Activated naive CD8-positive, alpha-beta T cell treated with anti-CD3 and anti-CD28 coated beads, Interleukin-2, amount 50 U/mL, for 24 hours (primary cell): Measurements from ENCODE around the gene CDH13.
A peak's percentile ranks its signal among the peaks of the same experiment; 100 is the strongest.

Experiments
- ATAC-seq: fragments of 150-1000 bp; cut with Tn5 transposase; one replicate; pipeline ENCODE4 v1.10.0; 2021
- DNase-seq: peaks from one replicate; pipeline ENCODE4 v3.0.0; 2021
- H3K27ac Mint-ChIP-seq: one replicate; pipeline ENCODE4 v1.8.0; 2021; ENCODE audit warnings: mild to moderate bottlenecking, mixed read lengths
- H3K27me3 Mint-ChIP-seq: one replicate; pipeline ENCODE4 v1.8.0; 2021; ENCODE audit warnings: mixed read lengths
- H3K36me3 Mint-ChIP-seq: one replicate; pipeline ENCODE4 v1.8.0; 2021; ENCODE audit warnings: low read depth, mixed read lengths
- H3K4me1 Mint-ChIP-seq: one replicate; pipeline ENCODE4 v1.8.0; 2021; ENCODE audit warnings: mixed read lengths
- H3K4me3 Mint-ChIP-seq: one replicate; pipeline ENCODE4 v1.8.0; 2021; ENCODE audit warnings: mild to moderate bottlenecking, moderate library complexity, mixed read lengths
- H3K9me3 Mint-ChIP-seq: one replicate; pipeline ENCODE4 v1.8.0; 2021; ENCODE audit warnings: mixed read lengths

Gene CDH13

GRCh38 chr16:83799336-83799735, 1172.6 kb downstream of the CDH13 start:
- Mint-ChIP-seq H3K36me3 (no peaks in the 10 kb centered on the region), H3K27ac (no peak overlapping the region), H3K4me1 (no peaks in the 10 kb centered on the region), H3K27me3 (peaks cover 11% of the 10 kb centered on the region), H3K4me3 (no peak overlapping the region), H3K9me3 (no peaks in the 10 kb centered on the region)
- ATAC-seq (no peak), DNase-seq (no peak)

- Mint-ChIP-seq H3K9me3 (no peaks in the 10 kb centered on the region), H3K4me1 (peaks cover 9% of the 10 kb centered on the region), H3K27me3 (peaks cover 7% of the 10 kb centered on the region), H3K27ac (no peak overlapping the region), H3K36me3 (no peaks in the 10 kb centered on the region), H3K4me3 (no peak overlapping the region)
- DNase-seq (no peak), ATAC-seq (no peak)
Measured at GRCh38 chr16:83802135-83802534, 1175.4 kb downstream of the CDH13 start.

GRCh38 chr16:83802554-83803205, 1175.9 kb downstream of the CDH13 start:
- Mint-ChIP-seq H3K4me3 (no peak overlapping the region), H3K9me3 (no peaks in the 10 kb centered on the region), H3K36me3 (no peaks in the 10 kb centered on the region), H3K27ac (no peak overlapping the region), H3K27me3 (peaks cover 7% of the 10 kb centered on the region), H3K4me1 (peaks cover 11% of the 10 kb centered on the region)
- no peak for ATAC-seq
- DNase-seq, result no peak

GRCh38 chr16:83803811-83804210, 1177.0 kb downstream of the CDH13 start:
- peaks cover 2% of the 10 kb centered on the region for H3K27me3 Mint-ChIP-seq
- ATAC-seq, result no peak
- DNase-seq, result no peak
- H3K4me1 Mint-ChIP-seq, result peaks cover 19% of the 10 kb centered on the region
- H3K9me3 Mint-ChIP-seq, result no peaks in the 10 kb centered on the region
- H3K4me3 Mint-ChIP-seq, result no peak overlapping the region
- H3K27ac Mint-ChIP-seq, result no peak overlapping the region
- peaks cover 7% of the 10 kb centered on the region for H3K36me3 Mint-ChIP-seq

- Mint-ChIP-seq H3K27me3 (peaks cover 2% of the 10 kb centered on the region), H3K4me1 (peaks cover 23% of the 10 kb centered on the region), H3K27ac (no peak overlapping the region), H3K4me3 (no peak overlapping the region), H3K36me3 (peaks cover 11% of the 10 kb centered on the region), H3K9me3 (no peaks in the 10 kb centered on the region)
- ATAC-seq (no peak), DNase-seq (no peak)
Measured at GRCh38 chr16:83804366-83804765, 1177.6 kb downstream of the CDH13 start.

DNA sequence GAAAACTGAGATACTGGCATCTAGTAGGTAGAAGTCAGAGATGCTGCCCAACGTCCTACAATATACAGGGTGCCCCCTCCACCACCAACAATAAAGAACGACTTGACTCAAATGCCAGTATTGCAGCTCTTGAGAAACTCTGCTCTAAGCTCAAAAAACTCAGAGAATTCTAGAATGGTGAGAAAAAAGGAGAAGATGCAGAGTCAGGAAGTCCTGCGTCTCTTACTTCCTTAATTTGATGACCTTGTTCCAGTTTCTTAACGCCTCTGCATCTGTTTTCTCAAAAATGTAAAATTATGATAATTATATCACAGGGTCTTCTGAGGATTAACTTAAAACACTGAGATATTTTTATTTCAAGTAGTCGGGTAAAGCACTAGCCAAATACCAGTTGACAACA, 1179.3 kb downstream of the CDH13 start:
- Mint-ChIP-seq H3K4me1 (peaks cover 39% of the 10 kb centered on the region), H3K4me3 (no peak overlapping the region), H3K36me3 (peaks cover 24% of the 10 kb centered on the region), H3K27me3 (peaks cover 2% of the 10 kb centered on the region), H3K9me3 (no peaks in the 10 kb centered on the region), H3K27ac (peak overlapping the region; percentile 59)
- DNase-seq (no peak), ATAC-seq (no peak)

GRCh38 chr16:83806731-83807130, 1180.0 kb downstream of the CDH13 start:
- peaks cover 30% of the 10 kb centered on the region for H3K36me3 Mint-ChIP-seq
- H3K27ac Mint-ChIP-seq, result no peak overlapping the region
- H3K9me3 Mint-ChIP-seq, result no peaks in the 10 kb centered on the region
- peaks cover 43% of the 10 kb centered on the region for H3K4me1 Mint-ChIP-seq
- H3K4me3 Mint-ChIP-seq, result peak overlapping the region; percentile 27
- DNase-seq, result no peak
- no peak for ATAC-seq
- H3K27me3 Mint-ChIP-seq, result no peaks in the 10 kb centered on the region

GRCh38 chr16:83807327-83807709, 1180.5 kb downstream of the CDH13 start:
- Mint-ChIP-seq H3K27me3 (no peaks in the 10 kb centered on the region), H3K4me1 (peaks cover 43% of the 10 kb centered on the region)

DNA sequence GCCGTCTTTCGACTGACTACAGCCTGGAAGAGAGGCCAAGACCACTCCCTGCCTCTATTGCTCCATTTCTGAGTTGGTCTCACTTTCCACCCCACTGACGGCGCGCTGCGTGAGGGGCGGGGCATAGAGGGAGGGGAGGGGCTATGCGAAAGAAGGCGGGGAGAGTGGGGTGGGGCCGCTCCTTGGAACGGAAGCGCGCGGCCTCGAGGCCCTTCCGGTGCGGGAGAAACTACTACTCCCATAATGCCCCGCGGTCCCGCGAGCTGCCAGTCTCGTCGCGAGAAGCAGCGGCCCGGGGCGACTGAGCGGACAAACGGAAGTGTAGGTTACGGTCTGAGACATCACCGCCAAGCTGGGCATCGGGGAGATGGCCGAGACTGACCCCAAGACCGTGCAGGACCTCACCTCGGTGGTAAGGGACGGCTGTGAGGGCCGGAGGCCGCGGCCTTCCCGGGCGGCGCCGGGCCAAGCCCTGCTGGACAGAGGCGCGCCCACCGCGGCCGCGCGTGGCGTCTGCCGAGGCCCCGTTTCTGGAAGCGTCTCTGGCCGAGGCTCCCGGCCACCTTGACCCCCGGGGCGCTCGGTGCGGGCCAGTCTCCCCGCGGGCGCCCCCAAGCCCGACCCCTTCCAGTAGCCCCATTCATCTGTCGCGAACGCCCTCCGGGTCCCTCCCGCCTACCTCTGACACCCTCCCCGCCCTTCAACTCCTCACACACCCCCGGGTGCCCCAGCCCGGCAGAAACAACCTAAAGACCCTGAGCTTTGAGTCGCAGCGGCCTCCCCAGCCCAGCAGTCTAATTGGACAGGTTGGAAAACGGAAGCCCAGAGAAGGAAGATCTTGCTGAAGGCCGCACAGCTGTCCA, 1181.2 kb downstream of the CDH13 start, which contains the start of gene HSBP1:
Gene HSBP1, plus strand, starts transcription at position 269 of the 863 bp plus-strand sequence. Its CDS starts 99 bp downstream, at position 368.
- DNase-seq (peak; percentile 95), ATAC-seq (peak; percentile 96)
- peaks cover 36% of the 10 kb centered on the region for H3K36me3 Mint-ChIP-seq

More at GRCh38 chr16:83807327-83807709, 1180.5 kb downstream of the CDH13 start:
- Mint-ChIP-seq H3K36me3 (peaks cover 34% of the 10 kb centered on the region), H3K4me3 (peak overlapping the region; percentile 95), H3K9me3 (no peaks in the 10 kb centered on the region), H3K27ac (peak overlapping the region; percentile 31)
- ATAC-seq (no peak), DNase-seq (no peak)

DNA sequence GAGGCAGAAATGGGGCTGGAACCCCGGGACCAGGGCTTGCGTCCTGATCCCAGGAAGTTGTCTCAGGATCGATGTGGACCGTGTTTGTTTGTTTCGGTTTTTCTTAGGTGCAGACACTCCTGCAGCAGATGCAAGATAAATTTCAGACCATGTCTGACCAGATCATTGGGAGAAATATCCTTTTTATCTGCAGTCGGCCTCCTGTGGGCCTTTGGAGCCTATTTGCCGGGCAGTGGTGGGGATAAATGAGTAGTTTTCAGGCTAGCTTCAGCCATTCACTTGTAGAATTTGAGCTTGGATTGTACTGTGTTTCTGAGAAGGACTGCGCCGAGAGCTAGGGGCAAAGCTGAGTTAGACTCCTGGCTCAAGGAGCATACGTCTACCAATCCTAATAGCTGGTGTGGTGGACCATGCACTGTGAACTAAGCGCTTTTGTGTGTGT, 1181.8 kb downstream of the CDH13 start:
- Mint-ChIP-seq H3K36me3 (peaks cover 36% of the 10 kb centered on the region), H3K27me3 (no peaks in the 10 kb centered on the region)

More for the DNA sequence above, 1181.2 kb downstream of the CDH13 start, which contains the start of gene HSBP1:
- peaks cover 43% of the 10 kb centered on the region for H3K4me1 Mint-ChIP-seq
- H3K9me3 Mint-ChIP-seq, result no peaks in the 10 kb centered on the region
- peak within 1 kb of the TSS; percentile 95 for H3K4me3 Mint-ChIP-seq
- H3K27me3 Mint-ChIP-seq, result no peaks in the 10 kb centered on the region
- H3K27ac Mint-ChIP-seq, result peak within 1 kb of the TSS; percentile 92

DNA sequence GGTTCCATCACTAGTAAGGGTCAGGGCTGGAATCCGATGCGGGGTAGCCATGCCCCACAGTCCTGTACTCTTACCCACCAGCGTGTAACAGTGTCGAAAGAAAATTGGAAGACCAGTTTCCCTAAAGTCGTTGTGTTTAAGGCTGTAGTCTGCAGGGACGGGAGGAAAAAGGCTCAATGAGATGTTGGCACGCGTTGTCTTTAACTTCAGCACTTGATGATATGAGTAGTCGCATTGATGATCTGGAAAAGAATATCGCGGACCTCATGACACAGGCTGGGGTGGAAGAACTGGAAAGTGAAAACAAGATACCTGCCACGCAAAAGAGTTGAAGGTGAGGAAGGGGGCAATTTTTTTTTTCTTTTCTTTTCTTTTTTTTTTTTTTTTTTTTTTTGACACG, 1182.3 kb downstream of the CDH13 start:
- peak overlapping the region; percentile 92 for H3K27ac Mint-ChIP-seq
- H3K27me3 Mint-ChIP-seq, result no peaks in the 10 kb centered on the region
- H3K4me1 Mint-ChIP-seq, result peaks cover 43% of the 10 kb centered on the region
- DNase-seq (no peak), ATAC-seq (no peak)
- peak overlapping the region; percentile 95 for H3K4me3 Mint-ChIP-seq
- H3K9me3 Mint-ChIP-seq, result no peaks in the 10 kb centered on the region
- H3K36me3 Mint-ChIP-seq, result peaks cover 36% of the 10 kb centered on the region

More for the DNA sequence above, 1181.8 kb downstream of the CDH13 start:
- peak overlapping the region; percentile 95 for H3K4me3 Mint-ChIP-seq
- H3K4me1 Mint-ChIP-seq, result peaks cover 43% of the 10 kb centered on the region
- DNase-seq (no peak), ATAC-seq (no peak)
- no peaks in the 10 kb centered on the region for H3K9me3 Mint-ChIP-seq
- H3K27ac Mint-ChIP-seq, result peak overlapping the region; percentile 92

GRCh38 chr16:83810901-83811300, 1184.1 kb downstream of the CDH13 start:
- no peak for DNase-seq
- H3K4me1 Mint-ChIP-seq, result peaks cover 43% of the 10 kb centered on the region

GRCh38 chr16:83813823-83814658, 1187.3 kb downstream of the CDH13 start:
- H3K27ac Mint-ChIP-seq, result no peak overlapping the region
- H3K4me1 Mint-ChIP-seq, result peaks cover 22% of the 10 kb centered on the region
- DNase-seq (no peak), ATAC-seq (no peak)
- no peaks in the 10 kb centered on the region for H3K27me3 Mint-ChIP-seq
- H3K36me3 Mint-ChIP-seq, result peaks cover 27% of the 10 kb centered on the region
- H3K9me3 Mint-ChIP-seq, result no peaks in the 10 kb centered on the region
- no peak overlapping the region for H3K4me3 Mint-ChIP-seq

More at GRCh38 chr16:83810901-83811300, 1184.1 kb downstream of the CDH13 start:
- peaks cover 36% of the 10 kb centered on the region for H3K36me3 Mint-ChIP-seq
- peak overlapping the region; percentile 43 for H3K4me3 Mint-ChIP-seq
- H3K27me3 Mint-ChIP-seq, result no peaks in the 10 kb centered on the region
- H3K27ac Mint-ChIP-seq, result peak overlapping the region; percentile 49
- no peaks in the 10 kb centered on the region for H3K9me3 Mint-ChIP-seq
- ATAC-seq, result no peak

- Mint-ChIP-seq H3K4me3 (no peak overlapping the region), H3K27me3 (no peaks in the 10 kb centered on the region), H3K27ac (no peak overlapping the region), H3K9me3 (no peaks in the 10 kb centered on the region), H3K4me1 (peaks cover 18% of the 10 kb centered on the region), H3K36me3 (peaks cover 25% of the 10 kb centered on the region)
- DNase-seq (no peak), ATAC-seq (no peak)
Measured at GRCh38 chr16:83814659-83814985, 1187.9 kb downstream of the CDH13 start.
